DND-41 (cell line): ENCODE results near the gene B4GALT6.

Source experiments
- ATAC-seq: fragments of 200-7000 bp; cut with Tn5 transposase; 3 replicates; pipeline ENCODE4 v1.9.1; 2021; ENCODE audit warnings: low read depth; ENCODE audit not compliant: insufficient read depth
- DNase-seq: peaks from one replicate; pipeline ENCODE4 v3.0.0-alpha.2; 2020
- H2AFZ ChIP-seq: 2 replicates; pipeline ENCODE4 v1.6.0; 2012; ENCODE audit warnings: low read depth, low read length
- H3K27ac ChIP-seq: 2 replicates; pipeline ENCODE4 v1.5.1; 2012; ENCODE audit warnings: low read length, inconsistent platforms
- H3K27me3 ChIP-seq: fragments of 200-600 bp; sonication (generic); 2 replicates; pipeline ENCODE4 v1.6.0; 2012; ENCODE audit warnings: low read length, mild to moderate bottlenecking, inconsistent platforms; ENCODE audit not compliant: insufficient read depth, poor library complexity
- H3K36me3 ChIP-seq: 2 replicates; pipeline ENCODE4 v1.5.1; 2012; ENCODE audit warnings: low read length, inconsistent platforms; ENCODE audit not compliant: insufficient read depth
- H3K4me1 ChIP-seq: 2 replicates; pipeline ENCODE4 v1.5.1; 2012; ENCODE audit warnings: mild to moderate bottlenecking, low read length; ENCODE audit not compliant: insufficient read depth
- H3K4me2 ChIP-seq: 2 replicates; pipeline ENCODE4 v1.6.0; 2012; ENCODE audit warnings: mild to moderate bottlenecking, moderate library complexity, low read length, inconsistent platforms; ENCODE audit not compliant: insufficient read depth
- H3K4me3 ChIP-seq, 2 experiments: fragments of 200-600 bp in 1 of 2; shearing (Covaris generic) in 1 of 2; 2 replicates each; pipeline ENCODE4 v1.5.1; 2012 to 2016; ENCODE audit warnings: inconsistent platforms in 2 of 2, low read length in 2 of 2, mild to moderate bottlenecking in 2 of 2, low read depth in 1 of 2, moderate library complexity in 1 of 2
- H3K79me2 ChIP-seq: 2 replicates; pipeline ENCODE4 v1.6.0; 2012; ENCODE audit warnings: low read length, inconsistent platforms; ENCODE audit not compliant: insufficient read depth
- H3K9ac ChIP-seq: 2 replicates; pipeline ENCODE4 v1.6.0; 2012; ENCODE audit warnings: low read depth, mild to moderate bottlenecking, inconsistent platforms, low read length, moderate library complexity
- H3K9me3 ChIP-seq: 2 replicates; pipeline ENCODE4 v1.5.1; 2012; ENCODE audit warnings: low read length, moderate library complexity, mild to moderate bottlenecking, inconsistent platforms; ENCODE audit not compliant: insufficient read depth, severe bottlenecking
- H4K20me1 ChIP-seq: 2 replicates; pipeline ENCODE4 v1.6.0; 2012; ENCODE audit warnings: low read length; ENCODE audit not compliant: insufficient read depth
- CTCF ChIP-seq: IDR thresholded peaks from 2 replicates; pipeline ENCODE4 v1.5.1; 2012; ENCODE audit warnings: borderline replicate concordance, low read length, moderate library complexity, mild to moderate bottlenecking; ENCODE audit not compliant: poor library complexity, severe bottlenecking; ENCODE audit errors: extremely low read depth
- EZH2 ChIP-seq: IDR thresholded peaks from 3 replicates; pipeline ENCODE4 v1.6.1; 2012; ENCODE audit warnings: borderline replicate concordance, low read depth, mild to moderate bottlenecking, moderate library complexity, low read length, inconsistent platforms; ENCODE audit not compliant: severe bottlenecking

Gene B4GALT6

GRCh38 chr18:31671951-31672350 is 12.4 kb downstream of the B4GALT6 start:
- H3K27me3 ChIP-seq, result no peaks in the 10 kb centered on the region
- no peak for TF ChIP-seq EZH2
- no peak for TF ChIP-seq CTCF
- H2AFZ ChIP-seq, result no peak overlapping the region
- DNase-seq (no peak), ATAC-seq (no peak)
- no peaks in the 10 kb centered on the region for H3K9me3 ChIP-seq
- no peaks in the 10 kb centered on the region for H3K4me1 ChIP-seq
- peaks cover 22% of the 10 kb centered on the region; the same call in 1 of the 2 replicates for H4K20me1 ChIP-seq
- H3K4me2 ChIP-seq, result no peak overlapping the region
- peaks cover 31% of the 10 kb centered on the region for H3K79me2 ChIP-seq
- H3K36me3 ChIP-seq, result no peaks in the 10 kb centered on the region
- H3K27ac ChIP-seq, result no peak overlapping the region
- H3K9ac ChIP-seq, result no peak overlapping the region
- no peak overlapping the region for H3K4me3 ChIP-seq

- ATAC-seq (no peak), DNase-seq (no peak)
These were observed 14.8 kb downstream of the B4GALT6 start for GRCh38 chr18:31669541-31669940.

DNA sequence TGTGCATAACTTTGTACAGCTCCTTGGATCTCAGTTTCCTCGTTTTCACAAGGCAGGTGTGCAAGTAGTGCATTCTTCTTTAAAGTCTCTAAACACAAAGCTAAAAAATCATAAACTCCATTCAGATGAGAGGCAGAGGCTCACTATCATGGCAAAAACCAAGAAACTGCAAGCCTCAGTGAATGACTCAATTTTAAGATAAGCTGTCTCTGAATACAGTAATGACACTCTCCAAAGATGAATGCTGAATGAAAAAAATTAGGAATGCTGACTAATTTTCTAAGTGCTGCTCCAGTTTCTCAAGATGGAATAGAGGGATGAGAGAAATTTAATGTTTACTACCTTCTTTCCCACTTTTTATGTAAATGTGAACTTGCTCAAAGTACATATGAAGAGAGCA is 17.2 kb downstream of the B4GALT6 start:
- Histone ChIP-seq H2AFZ (no peak overlapping the region), H3K4me1 (no peaks in the 10 kb centered on the region)

More at GRCh38 chr18:31669541-31669940, 14.8 kb downstream of the B4GALT6 start:
- H3K79me2 ChIP-seq, result peaks cover 14% of the 10 kb centered on the region; the same call in 1 of the 2 replicates
- peaks cover 16% of the 10 kb centered on the region; the same call in 1 of the 2 replicates for H4K20me1 ChIP-seq
- H3K4me3 ChIP-seq, result no peak overlapping the region
- no peaks in the 10 kb centered on the region for H3K9me3 ChIP-seq
- H3K36me3 ChIP-seq, result no peaks in the 10 kb centered on the region; the same call in 1 of the 2 replicates
- no peak overlapping the region for H3K4me2 ChIP-seq
- no peaks in the 10 kb centered on the region for H3K27me3 ChIP-seq
- no peak for TF ChIP-seq EZH2
- TF ChIP-seq CTCF, result no peak
- no peak overlapping the region for H3K9ac ChIP-seq
- no peaks in the 10 kb centered on the region for H3K4me1 ChIP-seq
- no peak overlapping the region for H3K27ac ChIP-seq
- no peak overlapping the region for H2AFZ ChIP-seq

More for the DNA sequence above, 17.2 kb downstream of the B4GALT6 start:
- H3K9me3 ChIP-seq, result no peaks in the 10 kb centered on the region
- H3K27ac ChIP-seq, result no peak overlapping the region
- no peak for TF ChIP-seq CTCF
- TF ChIP-seq EZH2, result no peak
- no peaks in the 10 kb centered on the region for H3K27me3 ChIP-seq
- H3K9ac ChIP-seq, result no peak overlapping the region
- peaks cover 3% of the 10 kb centered on the region; the same call in 1 of the 2 replicates for H4K20me1 ChIP-seq
- H3K79me2 ChIP-seq, result peaks cover 9% of the 10 kb centered on the region; the same call in 1 of the 2 replicates
- H3K4me3 ChIP-seq, result no peak overlapping the region
- H3K4me2 ChIP-seq, result no peak overlapping the region
- ATAC-seq (no peak), DNase-seq (no peak)
- H3K36me3 ChIP-seq, result no peaks in the 10 kb centered on the region; the same call in 1 of the 2 replicates
